GM19438 (cell line): ENCODE results near the gene CYP21A2.

Experiments used
- ATAC-seq: cut with Tn5 transposase; IDR thresholded peaks from one replicate; pipeline ENCODE4 v1.9.1; 2021; ENCODE audit warnings: low read depth; ENCODE audit not compliant: unreplicated experiment

CYP21A2 gene

DNA sequence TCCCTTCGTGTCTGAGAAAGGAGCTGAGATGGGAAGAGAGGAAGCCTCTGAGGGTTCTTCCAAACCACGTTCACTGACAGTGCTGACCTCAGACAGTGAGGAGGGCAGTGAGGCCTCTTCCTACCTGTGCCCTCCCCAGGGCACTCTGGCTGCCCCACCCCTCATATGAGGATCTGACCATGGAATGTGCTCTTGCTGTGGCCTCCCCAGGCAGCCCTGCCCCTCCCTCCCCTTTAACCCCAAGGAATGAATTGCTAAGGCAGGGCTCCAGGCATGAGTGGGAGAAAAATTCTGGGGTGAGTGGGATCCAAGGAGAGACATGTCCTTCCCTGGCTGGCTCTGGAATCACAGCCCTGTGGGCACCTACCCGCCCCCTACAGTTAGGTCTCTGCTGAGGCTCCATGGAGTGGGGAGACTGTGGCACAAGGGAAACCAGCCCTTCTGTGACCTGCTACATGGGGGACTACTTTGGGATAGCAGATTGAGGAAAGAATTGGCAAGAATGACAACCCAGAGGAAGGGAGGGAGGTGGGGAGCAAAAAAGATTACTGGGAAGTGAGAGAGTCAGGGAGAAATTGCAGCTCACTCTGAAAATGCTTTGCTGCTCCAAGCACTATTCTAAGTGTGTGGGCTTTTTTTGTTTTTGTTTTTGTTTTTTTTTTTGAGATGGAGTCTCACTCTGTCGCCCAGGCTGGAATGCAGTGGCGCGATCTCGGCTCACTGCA, 41.5 kb downstream of the CYP21A2 start:
- ATAC-seq: no peak

DNA sequence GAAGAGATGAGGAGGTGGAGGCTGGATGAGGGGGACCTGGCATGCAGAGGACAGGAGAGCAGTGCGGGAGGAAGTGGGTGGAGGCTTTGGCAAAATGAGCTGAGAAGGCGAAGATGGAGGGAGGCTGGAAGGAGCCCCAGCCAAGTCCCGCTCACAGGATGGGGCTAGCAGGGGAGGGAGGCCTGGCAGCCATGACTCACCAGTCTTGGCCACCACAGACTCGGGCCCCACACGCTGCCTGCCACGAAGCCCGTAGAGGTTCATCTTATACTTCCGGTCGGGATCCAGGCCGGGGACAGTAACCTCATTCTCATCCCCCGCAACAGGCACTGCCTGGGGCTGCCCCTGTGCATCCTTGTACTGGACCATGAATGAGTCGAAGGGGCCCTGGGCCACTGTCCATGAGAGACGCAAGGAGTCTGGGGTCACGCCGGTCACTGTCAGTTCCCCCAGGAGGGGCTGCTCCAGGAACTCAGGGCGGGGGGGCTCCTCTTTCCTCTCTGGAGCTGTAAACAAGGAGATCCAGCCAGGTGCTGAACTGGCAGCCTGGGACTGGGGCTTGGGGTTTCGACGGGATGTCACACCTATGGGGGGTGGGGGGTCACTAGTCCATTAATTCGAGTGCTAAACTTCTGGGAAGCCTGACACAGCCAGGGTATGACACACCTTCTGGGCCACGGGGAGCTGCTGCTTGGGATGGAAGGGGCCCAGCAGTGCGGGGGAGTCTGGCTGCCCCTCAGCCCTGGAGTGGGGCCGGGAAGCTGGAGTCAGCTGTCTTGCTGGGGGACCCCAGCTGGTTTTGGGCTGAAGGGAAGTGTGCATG, 43.2 kb downstream of the CYP21A2 start:
- no peak for ATAC-seq

GRCh38 chr6:32082478-32082877, 44.3 kb downstream of the CYP21A2 start:
- ATAC-seq: no peak

GRCh38 chr6:32082935-32083334, 44.7 kb downstream of the CYP21A2 start:
- ATAC-seq: no peak

DNA sequence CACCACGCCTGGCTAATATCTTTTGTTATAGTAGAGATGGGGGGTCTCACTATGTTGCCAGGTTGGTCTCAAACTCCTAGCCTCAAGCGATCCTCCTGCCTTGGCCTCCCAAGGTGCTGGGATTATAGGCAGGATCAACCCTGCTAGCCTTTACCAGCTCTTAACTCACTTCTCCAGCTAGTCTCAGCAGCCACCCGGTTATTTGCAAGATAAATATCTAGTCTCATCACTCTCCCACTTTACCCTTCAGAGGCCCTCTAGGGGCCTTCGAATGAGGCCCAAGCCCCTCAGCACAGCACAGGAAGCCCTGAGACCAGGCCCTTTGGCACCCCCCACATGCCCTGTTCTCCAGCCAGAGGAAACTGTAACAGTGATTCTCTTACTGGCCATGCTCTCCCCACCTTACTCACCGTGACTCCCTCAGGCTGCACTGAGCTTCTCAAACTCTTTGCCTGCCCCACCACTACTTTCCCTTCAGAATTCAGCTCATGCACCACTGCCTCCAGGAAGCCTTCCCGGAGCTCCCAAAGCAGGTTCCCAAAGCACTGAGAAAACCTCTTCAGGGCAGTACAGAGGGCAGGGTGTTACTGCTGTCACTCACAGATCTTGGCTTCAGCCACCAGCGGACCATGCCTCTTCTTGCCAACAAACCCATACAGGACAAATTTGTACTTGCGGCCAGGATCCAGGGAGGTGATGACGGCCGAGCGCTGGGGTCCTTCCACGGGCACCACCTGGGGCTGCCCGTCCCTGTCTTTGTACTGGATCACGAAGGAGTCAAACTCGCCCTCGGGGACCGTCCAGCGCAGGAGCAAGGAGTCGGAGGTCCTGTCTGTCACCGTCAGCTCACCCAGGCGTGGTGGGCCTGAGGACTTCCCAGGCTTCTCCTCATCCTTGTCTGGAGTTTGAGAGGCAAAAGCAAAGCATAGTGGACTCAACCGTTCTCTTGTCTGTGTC, 45.9 kb downstream of the CYP21A2 start:
- no peak for ATAC-seq

DNA sequence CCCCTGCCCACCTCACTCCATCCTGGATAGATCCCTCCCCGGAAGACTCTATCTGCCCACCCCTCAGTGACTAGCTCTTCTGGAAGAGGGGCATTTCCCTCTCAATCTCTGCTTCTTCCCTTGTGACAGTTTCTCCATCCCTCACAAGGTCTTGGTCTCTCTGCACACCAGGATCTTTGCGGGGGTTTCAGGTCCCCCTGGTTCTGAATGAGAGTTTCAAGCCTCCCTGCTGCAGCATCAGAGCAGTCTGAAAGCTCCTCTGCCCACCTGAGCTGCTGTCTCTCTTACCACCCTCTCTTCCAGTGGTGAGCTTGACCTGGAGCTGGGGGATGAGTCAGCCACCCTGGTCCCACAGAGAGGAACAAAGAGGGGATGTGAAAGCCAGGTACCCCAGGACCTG, 46.6 kb downstream of the CYP21A2 start:
- no peak for ATAC-seq

- no peak for ATAC-seq
Observed at GRCh38 chr6:32085759-32086459, 47.7 kb downstream of the CYP21A2 start.

- no peak for ATAC-seq
Observed at GRCh38 chr6:32086661-32087573, 48.7 kb downstream of the CYP21A2 start.

- peak; percentile 51 for ATAC-seq
Observed at GRCh38 chr6:32087574-32088486, 49.6 kb downstream of the CYP21A2 start.

DNA sequence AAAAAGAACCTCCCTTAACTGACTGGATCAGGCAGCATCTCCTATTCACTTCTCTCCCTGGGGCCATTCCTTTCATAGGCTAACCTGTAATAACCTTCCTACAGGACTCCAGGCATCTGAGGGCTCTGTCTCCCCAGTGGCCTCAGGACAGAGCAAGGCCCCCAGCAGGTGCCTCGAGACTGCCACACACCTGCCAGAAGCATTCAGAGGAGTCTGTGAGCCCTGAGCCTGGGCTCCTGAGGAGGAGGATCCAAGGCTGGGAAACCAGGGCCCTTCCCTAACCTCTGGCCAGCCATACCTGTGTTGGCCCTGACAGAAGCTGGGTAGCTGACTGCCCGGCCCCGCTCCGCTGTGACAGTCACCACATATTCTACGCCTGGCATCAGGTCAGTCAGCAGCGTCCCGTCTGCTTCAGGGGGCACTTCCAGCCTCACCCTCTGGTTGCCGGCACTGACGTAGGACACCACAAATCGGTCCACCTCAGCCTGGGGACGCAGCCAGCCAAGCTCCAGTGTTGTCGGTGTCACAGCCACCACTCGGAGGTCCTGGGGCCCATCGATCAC, 50.4 kb downstream of the CYP21A2 start:
- ATAC-seq: no peak

- ATAC-seq: no peak
Observed at GRCh38 chr6:32089082-32089828, 51.0 kb downstream of the CYP21A2 start.
